ENCODE measurements around the gene MLC1.

MLC1 gene

GRCh38 chr22:50058061-50058905, 26.9 kb downstream of the MLC1 start, which contains the start of gene TTLL8:
Gene TTLL8, minus strand, starts transcription at chr22:50058298.
- TF ChIP-seq GLIS3 (CRISPR knock-in tag; IDR thresholded peaks at IDR 0.05) = no peak
- no peak for TF ChIP-seq ESRRG (CRISPR knock-in tag; IDR thresholded peaks at IDR 0.05)
- no peak for TF ChIP-seq SNAI2 (CRISPR knock-in tag; IDR thresholded peaks at IDR 0.05)
- no peak for TF ChIP-seq RARB (CRISPR knock-in tag; IDR thresholded peaks at IDR 0.05)
- no peak for TF ChIP-seq TSHZ2 (CRISPR knock-in tag; IDR thresholded peaks at IDR 0.05)
- TF ChIP-seq TOX (CRISPR knock-in tag; IDR thresholded peaks at IDR 0.05; ENCODE audit: borderline replicate concordance) = no peak
- TF ChIP-seq CSRNP3 (CRISPR knock-in tag; IDR thresholded peaks at IDR 0.05) = no peak
- TF ChIP-seq PPARA (CRISPR knock-in tag; IDR thresholded peaks at IDR 0.05; ENCODE audit: borderline replicate concordance) = no peak
- TF ChIP-seq ARNTL (CRISPR knock-in tag; IDR thresholded peaks at IDR 0.05; ENCODE audit: borderline replicate concordance, low read depth) = no peak
- TF ChIP-seq ZFP30 (CRISPR knock-in tag; IDR thresholded peaks at IDR 0.05) = no peak
- TF ChIP-seq ISL1 (CRISPR knock-in tag; IDR thresholded peaks at IDR 0.05) = no peak
- no peak for TF ChIP-seq ZFP3 (CRISPR knock-in tag; IDR thresholded peaks at IDR 0.05)
- no peak for TF ChIP-seq CSDC2 (CRISPR knock-in tag; IDR thresholded peaks at IDR 0.05)
- no peak for ATAC-seq

- ATAC-seq = no peak
- TF ChIP-seq ZNF565 (CRISPR knock-in tag; conservative IDR thresholded peaks at IDR 0.05; ENCODE audit: low read depth) (no peak), GLIS3 (CRISPR knock-in tag; IDR thresholded peaks at IDR 0.05) (no peak), ZFP30 (CRISPR knock-in tag; IDR thresholded peaks at IDR 0.05) (no peak), BACH2 (CRISPR knock-in tag; IDR thresholded peaks at IDR 0.05; ENCODE audit: borderline replicate concordance) (no peak), CSDC2 (CRISPR knock-in tag; IDR thresholded peaks at IDR 0.05) (no peak), TOX (CRISPR knock-in tag; IDR thresholded peaks at IDR 0.05; ENCODE audit: borderline replicate concordance) (no peak), SNAI2 (CRISPR knock-in tag; IDR thresholded peaks at IDR 0.05) (no peak), PPARA (CRISPR knock-in tag; IDR thresholded peaks at IDR 0.05; ENCODE audit: borderline replicate concordance) (no peak), TSHZ2 (CRISPR knock-in tag; IDR thresholded peaks at IDR 0.05) (no peak), CREB5 (CRISPR knock-in tag; IDR thresholded peaks at IDR 0.05; ENCODE audit: low read depth) (no peak), TCF4 (CRISPR knock-in tag; IDR thresholded peaks at IDR 0.05; ENCODE audit: borderline replicate concordance) (no peak), ZNF70 (CRISPR knock-in tag; IDR thresholded peaks at IDR 0.05) (no peak), ARNTL (CRISPR knock-in tag; IDR thresholded peaks at IDR 0.05; ENCODE audit: borderline replicate concordance, low read depth) (no peak), ZC3H10 (CRISPR knock-in tag; IDR thresholded peaks at IDR 0.05) (no peak), PATZ1 (CRISPR knock-in tag; IDR thresholded peaks at IDR 0.05; ENCODE audit: borderline replicate concordance) (no peak), ZNF8 (CRISPR knock-in tag; IDR thresholded peaks at IDR 0.05) (no peak), ESRRG (CRISPR knock-in tag; IDR thresholded peaks at IDR 0.05) (no peak)
Observed at GRCh38 chr22:50057278-50058060, 27.8 kb downstream of the MLC1 start.

All from SK-N-SH treated with all-trans-retinoic acid at 6 μM for 48 hours (cell line).